ENCODE data around the gene KRT16. TPM values are rescaled to one million over a fixed set of nuclear protein-coding genes. Genes with fewer than 3 reads are reported as not detected.

KRT16 gene
- total and polyA plus RNA-seq, 3 donors from 2014 or later = not detected

GRCh38 chr17:41602524-41602923 lies 10.0 kb downstream of the KRT16 start:
- WGBS, 2 donors = 51 to 60% methylated on average over 2 of the region's 2 CpGs
- TF ChIP-seq CTCF (IDR thresholded peaks at IDR 0.05) = no peak
- no peak for TF ChIP-seq POLR2A (IDR thresholded peaks at IDR 0.05)
- intact Hi-C loops (cut with DNase I; ENCODE audit: low total_unique reads) = no loop called here

GRCh38 chr17:41600318-41600717 lies 12.2 kb downstream of the KRT16 start:
- no peaks in the 10 kb centered on the region for H3K27me3 ChIP-seq
- WGBS, 2 donors = 76 to 78% methylated on average over 4 of the region's 4 CpGs
- intact Hi-C loops (cut with DNase I; ENCODE audit: low total_unique reads) = no loop called here

More at GRCh38 chr17:41602524-41602923, 10.0 kb downstream of the KRT16 start:
- Histone ChIP-seq H3K4me1 (no peaks in the 10 kb centered on the region), H3K9me3 (no peaks in the 10 kb centered on the region), H3K27ac (no peak overlapping the region), H3K4me3 (no peak overlapping the region), H3K36me3 (ENCODE audit: low read depth, missing control alignments) (no peaks in the 10 kb centered on the region), H3K27me3 (no peaks in the 10 kb centered on the region)
- DNase-seq = no peak

GRCh38 chr17:41599680-41600079 lies 12.9 kb downstream of the KRT16 start:
- WGBS, 2 donors = 88% methylated on average over 1 of the region's 1 CpG
- no peaks in the 10 kb centered on the region for H3K9me3 ChIP-seq
- H3K27ac ChIP-seq = no peak overlapping the region
- no peaks in the 10 kb centered on the region for H3K4me1 ChIP-seq
- no peak for DNase-seq
- TF ChIP-seq CTCF (IDR thresholded peaks at IDR 0.05) (no peak), POLR2A (IDR thresholded peaks at IDR 0.05) (no peak)
- H3K4me3 ChIP-seq = no peak overlapping the region
- H3K27me3 ChIP-seq = no peaks in the 10 kb centered on the region
- intact Hi-C loops (cut with DNase I; ENCODE audit: low total_unique reads) = no loop called here
- no peaks in the 10 kb centered on the region for H3K36me3 ChIP-seq (ENCODE audit: low read depth, missing control alignments)

More at GRCh38 chr17:41600318-41600717, 12.2 kb downstream of the KRT16 start:
- Histone ChIP-seq H3K9me3 (no peaks in the 10 kb centered on the region), H3K4me1 (no peaks in the 10 kb centered on the region), H3K4me3 (no peak overlapping the region), H3K27ac (no peak overlapping the region), H3K36me3 (ENCODE audit: low read depth, missing control alignments) (no peaks in the 10 kb centered on the region)
- DNase-seq = no peak
- TF ChIP-seq CTCF (IDR thresholded peaks at IDR 0.05) = no peak
- no peak for TF ChIP-seq POLR2A (IDR thresholded peaks at IDR 0.05)

- H3K27ac ChIP-seq = no peak overlapping the region
- intact Hi-C loops (cut with DNase I; ENCODE audit: low total_unique reads) = no loop called here
- no peak overlapping the region for H3K4me3 ChIP-seq
- DNase-seq = no peak
- no peak for TF ChIP-seq POLR2A (IDR thresholded peaks at IDR 0.05)
- TF ChIP-seq CTCF (IDR thresholded peaks at IDR 0.05) = no peak
- H3K9me3 ChIP-seq = no peaks in the 10 kb centered on the region
- H3K36me3 ChIP-seq (ENCODE audit: low read depth, missing control alignments) = no peaks in the 10 kb centered on the region
- H3K27me3 ChIP-seq = no peaks in the 10 kb centered on the region
- 85 to 88% methylated on average over 8 of the region's 8 CpGs for WGBS, 2 donors
- H3K4me1 ChIP-seq = no peaks in the 10 kb centered on the region
Observed at GRCh38 chr17:41595585-41595984, 17.0 kb downstream of the KRT16 start.

GRCh38 chr17:41594363-41594915 lies 18.1 kb downstream of the KRT16 start:
- no peaks in the 10 kb centered on the region for H3K9me3 ChIP-seq
- H3K4me3 ChIP-seq = no peak overlapping the region
- intact Hi-C loops (cut with DNase I; ENCODE audit: low total_unique reads) = no loop called here
- TF ChIP-seq POLR2A (IDR thresholded peaks at IDR 0.05) = no peak
- no peak for TF ChIP-seq CTCF (IDR thresholded peaks at IDR 0.05)
- no peaks in the 10 kb centered on the region for H3K4me1 ChIP-seq
- DNase-seq = no peak
- WGBS, 2 donors = 76 to 78% methylated on average over 3 of the region's 3 CpGs
- no peak overlapping the region for H3K27ac ChIP-seq
- H3K27me3 ChIP-seq = no peaks in the 10 kb centered on the region
- no peaks in the 10 kb centered on the region for H3K36me3 ChIP-seq (ENCODE audit: low read depth, missing control alignments)
